Mesendoderm (in vitro differentiated cells): ENCODE measurements around the gene ASTN2.

Experiments
- DNase-seq: peaks from one replicate; pipeline ENCODE4 v3.0.0; 2013
- H2AK5ac ChIP-seq: 2 replicates; pipeline ENCODE4 v1.6.1; 2013; ENCODE audit warnings: low read length, inconsistent platforms
- H2BK120ac ChIP-seq: 2 replicates; pipeline ENCODE4 v1.6.1; 2013; ENCODE audit warnings: low read depth, mild to moderate bottlenecking, low read length, moderate library complexity, mixed read lengths
- H2BK15ac ChIP-seq: replicated peaks from 2 replicates; pipeline ENCODE4 v1.6.1; 2013; ENCODE audit warnings: low read depth, mild to moderate bottlenecking, moderate library complexity
- H2BK5ac ChIP-seq: 2 replicates; pipeline ENCODE4 v1.6.1; 2013; ENCODE audit warnings: low read length, inconsistent platforms
- H3K18ac ChIP-seq: 2 replicates; pipeline ENCODE4 v1.6.1; 2013; ENCODE audit warnings: mild to moderate bottlenecking, low read length, mixed read lengths
- H3K23ac ChIP-seq: one replicate; pipeline ENCODE4 v1.6.1; 2013; ENCODE audit warnings: low read length
- H3K27ac ChIP-seq: 2 replicates; pipeline ENCODE4 v1.5.1; 2013; ENCODE audit warnings: low read depth, mild to moderate bottlenecking, inconsistent platforms, low read length, moderate library complexity
- H3K27me3 ChIP-seq: 2 replicates; pipeline ENCODE4 v1.6.1; 2013; ENCODE audit warnings: low read length, control low read depth, mild to moderate bottlenecking, inconsistent platforms; ENCODE audit not compliant: insufficient read depth, poor library complexity
- H3K36me3 ChIP-seq: 2 replicates; pipeline ENCODE4 v1.6.1; 2013; ENCODE audit warnings: low read length, inconsistent platforms; ENCODE audit not compliant: control insufficient read depth, insufficient read depth
- H3K4ac ChIP-seq: one replicate; pipeline ENCODE4 v1.6.1; 2013; ENCODE audit warnings: low read depth, mild to moderate bottlenecking, low read length, moderate library complexity
- H3K4me1 ChIP-seq: 2 replicates; pipeline ENCODE4 v1.6.1; 2013; ENCODE audit warnings: low read depth, low read length, inconsistent platforms; ENCODE audit not compliant: control insufficient read depth
- H3K4me2 ChIP-seq: 2 replicates; pipeline ENCODE4 v1.6.1; 2013; ENCODE audit warnings: low read length
- H3K4me3 ChIP-seq: 2 replicates; pipeline ENCODE4 v1.5.1; 2013; ENCODE audit warnings: mild to moderate bottlenecking, low read length
- H3K56ac ChIP-seq: one replicate; pipeline ENCODE4 v1.6.1; 2013; ENCODE audit warnings: low read length
- H3K79me1 ChIP-seq: 2 replicates; pipeline ENCODE4 v1.6.1; 2013; ENCODE audit warnings: low read length, inconsistent platforms
- H3K79me2 ChIP-seq: 2 replicates; pipeline ENCODE4 v1.6.1; 2013; ENCODE audit warnings: mild to moderate bottlenecking, low read length; ENCODE audit not compliant: control insufficient read depth, insufficient read depth
- H3K9ac ChIP-seq: 2 replicates; pipeline ENCODE4 v1.6.1; 2013; ENCODE audit warnings: low read length, inconsistent platforms
- H4K5ac ChIP-seq: one replicate; pipeline ENCODE4 v1.6.1; 2013; ENCODE audit warnings: low read length
- H4K8ac ChIP-seq: one replicate; pipeline ENCODE4 v1.6.1; 2013; ENCODE audit warnings: low read depth, mild to moderate bottlenecking, control low read depth, low read length, moderate library complexity
- WGBS: extraction: QIAGEN DNeasy Blood & Tissue Kit; methylation state at CpG from one replicate; pipeline ENCODE4 v1.1.7; 2013; ENCODE audit warnings: low lambda C conversion rate, missing lambda C conversion rate; ENCODE audit not compliant: insufficient coverage; ENCODE audit errors: extremely low coverage; 5-methylcytosine and 5-hydroxymethylcytosine counted together

ASTN2 gene

DNA sequence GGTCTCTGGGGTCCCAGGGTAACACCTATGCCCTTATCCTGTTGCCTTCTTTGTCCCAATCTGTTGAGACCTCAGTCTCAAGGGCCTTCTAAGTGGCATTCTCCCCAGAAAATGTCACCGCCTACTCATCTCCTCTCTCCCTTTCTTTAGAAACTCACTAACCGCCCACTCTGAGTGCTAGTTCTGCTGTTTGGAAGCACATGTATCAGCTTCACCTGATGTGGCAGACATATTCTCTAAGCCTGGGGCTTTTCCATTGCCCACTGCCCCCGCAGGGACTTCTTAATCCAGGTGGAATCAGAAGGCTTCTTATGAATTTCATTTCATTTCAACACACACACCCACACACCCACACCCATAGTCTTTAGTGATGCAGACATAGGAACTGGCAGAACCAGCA is 165.1 kb downstream of the ASTN2 start:
- Histone ChIP-seq H3K9ac (no peak overlapping the region), H3K27me3 (no peaks in the 10 kb centered on the region), H3K4me3 (no peak overlapping the region), H2BK5ac (no peak overlapping the region), H3K27ac (no peak overlapping the region), H3K36me3 (no peaks in the 10 kb centered on the region), H3K18ac (no peak overlapping the region), H3K79me2 (no peaks in the 10 kb centered on the region), H3K79me1 (no peaks in the 10 kb centered on the region), H2AK5ac (no peak overlapping the region), H4K8ac (no peak overlapping the region), H3K4ac (no peak overlapping the region), H3K23ac (no peak overlapping the region), H4K5ac (no peak overlapping the region), H3K4me1 (no peaks in the 10 kb centered on the region), H3K56ac (no peak overlapping the region), H3K4me2 (no peak overlapping the region), H2BK120ac (no peak overlapping the region), H2BK15ac (no peak overlapping the region)
- no peak for DNase-seq
- WGBS, result no CpG with 5 or more reads among the region's 3 CpGs

DNA sequence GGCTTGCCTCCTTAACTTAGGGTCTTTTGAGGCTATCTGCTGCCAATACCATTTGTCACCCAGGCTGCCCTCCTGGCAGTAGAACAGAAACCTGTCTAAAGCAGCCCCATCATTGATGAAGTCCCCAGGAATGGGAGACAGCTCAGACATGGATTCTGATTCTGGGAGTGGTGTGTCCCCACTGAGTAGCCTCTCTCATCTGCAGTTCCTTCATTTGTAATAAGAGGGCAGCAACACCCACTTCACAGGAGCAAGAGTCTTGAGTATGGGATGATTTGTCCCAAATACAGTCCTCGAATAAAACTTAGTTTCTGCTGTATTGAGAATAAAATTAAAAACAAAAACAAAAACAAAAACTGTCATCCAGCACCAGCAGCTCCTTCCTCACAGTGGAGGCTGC is 167.6 kb downstream of the ASTN2 start:
- H2BK15ac ChIP-seq, result no peak overlapping the region
- peak; percentile 55 for DNase-seq

DNA sequence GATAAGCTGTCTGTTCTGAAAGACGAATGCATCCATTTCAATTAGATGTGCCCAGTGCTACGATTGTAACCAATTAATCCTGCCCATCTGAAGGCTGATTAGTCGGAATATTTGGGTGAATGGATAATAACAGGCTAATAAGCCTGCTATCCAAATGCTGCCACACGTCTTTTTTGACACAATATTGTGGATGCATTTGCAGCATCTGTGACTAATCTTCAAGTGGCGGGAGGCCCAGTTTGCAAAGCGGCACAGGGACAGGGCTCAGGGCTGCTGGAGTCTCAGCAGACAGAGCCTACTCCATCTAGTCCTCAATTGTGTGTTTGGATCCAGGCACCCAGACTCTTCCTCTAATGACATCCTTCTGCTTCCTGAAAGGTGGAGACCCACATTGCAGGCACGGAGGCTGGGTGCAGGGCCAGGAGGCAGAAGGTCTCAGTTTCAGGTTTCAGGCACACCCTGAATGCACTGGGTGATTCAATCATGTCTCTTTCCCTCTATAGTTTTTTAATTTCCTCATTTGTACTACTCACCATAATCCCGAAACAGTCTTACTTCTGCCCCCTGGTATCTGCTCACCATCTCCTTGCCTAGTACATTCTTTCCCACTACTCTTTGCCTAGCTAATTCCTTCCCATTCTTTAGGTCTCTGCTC is 169.6 kb downstream of the ASTN2 start:
- H4K8ac ChIP-seq, result no peak overlapping the region
- H3K4me1 ChIP-seq, result no peaks in the 10 kb centered on the region
- no peak overlapping the region for H3K9ac ChIP-seq
- no peak for DNase-seq
- no peak overlapping the region for H3K27ac ChIP-seq
- no peak overlapping the region for H3K4ac ChIP-seq
- no peaks in the 10 kb centered on the region for H3K79me1 ChIP-seq
- H3K4me2 ChIP-seq, result no peak overlapping the region
- no peak overlapping the region for H2AK5ac ChIP-seq
- no peaks in the 10 kb centered on the region for H3K27me3 ChIP-seq
- no peak overlapping the region for H2BK15ac ChIP-seq
- no CpG with 5 or more reads among the region's 8 CpGs for WGBS
- no peak overlapping the region for H3K18ac ChIP-seq
- no peak overlapping the region for H4K5ac ChIP-seq
- no peak overlapping the region for H2BK5ac ChIP-seq
- no peak overlapping the region for H3K56ac ChIP-seq
- H2BK120ac ChIP-seq, result no peak overlapping the region
- no peak overlapping the region for H3K23ac ChIP-seq
- H3K4me3 ChIP-seq, result no peak overlapping the region
- H3K36me3 ChIP-seq, result no peaks in the 10 kb centered on the region
- H3K79me2 ChIP-seq, result no peaks in the 10 kb centered on the region

More for the DNA sequence above, 167.6 kb downstream of the ASTN2 start:
- no peak overlapping the region for H4K8ac ChIP-seq
- H3K79me2 ChIP-seq, result no peaks in the 10 kb centered on the region
- no peak overlapping the region for H3K56ac ChIP-seq
- H3K4me3 ChIP-seq, result no peak overlapping the region
- H3K27ac ChIP-seq, result no peak overlapping the region
- H3K4me2 ChIP-seq, result no peak overlapping the region
- no peak overlapping the region for H2AK5ac ChIP-seq
- H2BK120ac ChIP-seq, result no peak overlapping the region
- H3K27me3 ChIP-seq, result no peaks in the 10 kb centered on the region
- WGBS, result no CpG with 5 or more reads among the region's 1 CpG
- H3K4ac ChIP-seq, result no peak overlapping the region
- no peak overlapping the region for H3K18ac ChIP-seq
- H3K23ac ChIP-seq, result no peak overlapping the region
- H2BK5ac ChIP-seq, result no peak overlapping the region
- H4K5ac ChIP-seq, result no peak overlapping the region
- no peaks in the 10 kb centered on the region for H3K4me1 ChIP-seq
- H3K79me1 ChIP-seq, result no peaks in the 10 kb centered on the region
- H3K9ac ChIP-seq, result no peak overlapping the region
- no peaks in the 10 kb centered on the region for H3K36me3 ChIP-seq

DNA sequence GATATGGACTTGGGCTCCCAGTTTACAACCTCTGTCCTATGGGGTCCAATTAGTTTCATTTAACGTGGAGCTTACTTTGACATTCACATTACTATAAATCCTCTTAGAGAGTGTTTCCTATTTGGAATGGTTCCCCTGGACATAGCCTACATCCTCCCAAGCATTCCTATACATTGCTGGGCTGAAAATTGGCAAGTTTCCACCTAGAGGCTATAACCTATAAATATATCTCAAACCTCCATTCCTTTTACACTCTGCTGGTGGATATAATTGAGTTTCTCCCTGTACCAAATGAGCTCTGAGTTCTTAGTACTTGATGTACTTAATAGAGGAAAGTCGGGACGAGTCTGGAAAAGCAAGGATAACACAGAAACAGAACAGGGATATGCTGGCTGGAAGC is 172.8 kb downstream of the ASTN2 start:
- no peak overlapping the region for H3K18ac ChIP-seq
- no peak overlapping the region for H3K4me2 ChIP-seq
- no peak overlapping the region for H2BK5ac ChIP-seq
- H3K27me3 ChIP-seq, result no peaks in the 10 kb centered on the region
- no peak for DNase-seq
- H3K4me1 ChIP-seq, result no peaks in the 10 kb centered on the region
- no peak overlapping the region for H3K9ac ChIP-seq
- no peaks in the 10 kb centered on the region for H3K79me1 ChIP-seq
- H2BK15ac ChIP-seq, result no peak overlapping the region
- H4K5ac ChIP-seq, result no peak overlapping the region
- no CpG with 5 or more reads among the region's 3 CpGs for WGBS
- no peaks in the 10 kb centered on the region for H3K79me2 ChIP-seq
- H2BK120ac ChIP-seq, result no peak overlapping the region
- no peak overlapping the region for H4K8ac ChIP-seq
- H3K56ac ChIP-seq, result no peak overlapping the region
- no peak overlapping the region for H3K4ac ChIP-seq
- no peak overlapping the region for H3K4me3 ChIP-seq
- no peak overlapping the region for H2AK5ac ChIP-seq
- no peaks in the 10 kb centered on the region for H3K36me3 ChIP-seq
- H3K23ac ChIP-seq, result no peak overlapping the region
- H3K27ac ChIP-seq, result no peak overlapping the region

DNA sequence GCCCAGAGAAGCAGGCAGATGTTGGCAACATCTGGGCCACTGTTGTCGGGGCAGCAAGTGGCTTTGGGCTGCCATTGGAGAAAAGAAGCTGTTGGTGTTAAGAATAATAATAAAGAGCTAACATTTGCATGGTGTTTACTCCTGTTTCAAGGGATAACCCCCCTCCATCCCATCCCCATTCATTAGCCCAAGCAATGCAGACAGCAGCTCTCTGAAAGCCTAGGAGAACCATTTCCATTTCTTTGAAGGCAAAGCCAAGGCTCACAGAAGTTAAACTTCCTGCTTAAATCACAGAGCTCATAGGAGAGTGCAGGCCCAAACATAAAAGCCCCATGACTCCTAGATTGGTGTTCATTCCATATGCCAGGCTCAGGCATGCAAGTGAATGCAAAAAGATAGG is 175.4 kb downstream of the ASTN2 start:
- H4K5ac ChIP-seq, result no peak overlapping the region
- no peak overlapping the region for H3K9ac ChIP-seq
- no peak overlapping the region for H2BK5ac ChIP-seq
- H3K4me1 ChIP-seq, result no peaks in the 10 kb centered on the region
- H2BK15ac ChIP-seq, result no peak overlapping the region
- no peaks in the 10 kb centered on the region for H3K79me2 ChIP-seq
- no peaks in the 10 kb centered on the region for H3K27me3 ChIP-seq
- H3K18ac ChIP-seq, result no peak overlapping the region
- no peaks in the 10 kb centered on the region for H3K79me1 ChIP-seq
- no peak overlapping the region for H3K27ac ChIP-seq
- no peak overlapping the region for H2AK5ac ChIP-seq
- H3K23ac ChIP-seq, result no peak overlapping the region
- H3K36me3 ChIP-seq, result no peaks in the 10 kb centered on the region
- no peak overlapping the region for H4K8ac ChIP-seq
- no peak overlapping the region for H3K4me3 ChIP-seq
- no peak overlapping the region for H3K56ac ChIP-seq
- no peak overlapping the region for H2BK120ac ChIP-seq
- no CpG with 5 or more reads among the region's 1 CpG for WGBS
- no peak overlapping the region for H3K4ac ChIP-seq
- no peak overlapping the region for H3K4me2 ChIP-seq
- DNase-seq, result no peak

DNA sequence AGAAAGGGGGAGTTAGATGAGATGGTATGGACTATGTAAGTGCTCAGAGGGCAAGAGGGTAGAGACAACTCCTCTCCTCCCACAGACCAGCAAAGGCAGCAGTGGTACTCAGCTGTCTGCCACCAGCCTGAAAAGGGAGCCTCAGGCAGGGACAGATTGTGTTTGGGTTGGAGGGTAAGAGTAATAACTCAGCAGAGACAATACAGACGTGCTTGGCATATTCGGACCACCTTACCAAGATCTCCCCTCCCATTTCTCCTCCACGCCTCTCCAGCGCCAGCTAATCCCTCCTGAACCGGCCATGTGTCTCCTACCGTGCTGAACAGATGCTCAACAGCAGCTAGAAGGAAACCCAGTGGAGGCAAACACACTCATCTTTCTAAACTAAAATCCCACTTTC is 180.8 kb downstream of the ASTN2 start:
- no peak for DNase-seq
- no peak overlapping the region for H2BK5ac ChIP-seq
- no peaks in the 10 kb centered on the region for H3K36me3 ChIP-seq
- H3K4ac ChIP-seq, result no peak overlapping the region
- no peak overlapping the region for H3K4me2 ChIP-seq
- H2BK15ac ChIP-seq, result no peak overlapping the region
- no peak overlapping the region for H4K8ac ChIP-seq
- no peaks in the 10 kb centered on the region for H3K79me1 ChIP-seq
- no peak overlapping the region for H3K56ac ChIP-seq
- no peak overlapping the region for H3K4me3 ChIP-seq
- no peaks in the 10 kb centered on the region for H3K79me2 ChIP-seq
- no peak overlapping the region for H3K9ac ChIP-seq
- H3K18ac ChIP-seq, result no peak overlapping the region
- H3K27ac ChIP-seq, result no peak overlapping the region
- H4K5ac ChIP-seq, result no peak overlapping the region
- H2AK5ac ChIP-seq, result no peak overlapping the region
- H2BK120ac ChIP-seq, result no peak overlapping the region
- H3K4me1 ChIP-seq, result no peaks in the 10 kb centered on the region
- WGBS, result no CpG with 5 or more reads among the region's 6 CpGs
- H3K27me3 ChIP-seq, result no peaks in the 10 kb centered on the region
- H3K23ac ChIP-seq, result no peak overlapping the region
